PC-3 (cell line): Measurements from ENCODE around the gene MACROD2. TPM values are rescaled to one million over a fixed set of nuclear protein-coding genes. Genes with fewer than 3 reads are reported as not detected.

Experiments used
- ATAC-seq: fragments of 200-7000 bp; cut with Tn5 transposase; 2 replicates; pipeline ENCODE4 v1.9.1; 2020; ENCODE audit warnings: mild to moderate bottlenecking, moderate library complexity
- BruUV-seq: library from RNA; stranded (reverse); fragments of 400-500 nt; replicated peaks from 2 replicates; lab custom pipeline; 2021; lab: Mats Ljungman, UMichigan
- CTCF ChIA-PET: fragments of 300-600 bp; sonication (Branson Sonifier 250); formaldehyde crosslinking; loops from one replicate; lab custom pipeline; 2022; ENCODE audit warnings: antibody characterized with exemption; lab: Charles Lee
- POLR2A ChIA-PET: fragments of 300-600 bp; sonication (Branson Sonifier 250); formaldehyde crosslinking; loops from one replicate; lab custom pipeline; 2022; ENCODE audit warnings: antibody characterized with exemption; ENCODE audit not compliant: unreplicated experiment; lab: Charles Lee
- DNase-seq: peaks from one replicate; pipeline ENCODE4 v3.0.0-alpha.2; 2015
- H2AFZ ChIP-seq: fragments of 300-600 bp; sonication (generic); 2 replicates; pipeline ENCODE4 v1.6.0; 2016; ENCODE audit warnings: antibody characterized with exemption, low read length
- H3F3A ChIP-seq: fragments of 300-600 bp; sonication (generic); one replicate; pipeline ENCODE4 v1.6.0; 2017; ENCODE audit warnings: antibody characterized with exemption, low read length, control low read depth, mild to moderate bottlenecking; ENCODE audit not compliant: unreplicated experiment
- H3K27ac ChIP-seq: fragments of 300-600 bp; sonication (generic); 2 replicates; pipeline ENCODE4 v1.5.1; 2016; ENCODE audit warnings: mild to moderate bottlenecking, low read length
- H3K27me3 ChIP-seq: fragments of 300-600 bp; sonication (generic); 2 replicates; pipeline ENCODE4 v1.6.1; 2016; ENCODE audit warnings: low read length, mixed read lengths
- H3K36me3 ChIP-seq: fragments of 300-600 bp; sonication (generic); 2 replicates; pipeline ENCODE4 v1.6.1; 2016; ENCODE audit warnings: low read depth, mixed run types, low read length, mixed read lengths
- H3K4me1 ChIP-seq: fragments of 300-600 bp; sonication (generic); 2 replicates; pipeline ENCODE4 v1.5.1; 2016; ENCODE audit warnings: low read length; ENCODE audit not compliant: insufficient read depth
- H3K4me2 ChIP-seq: fragments of 300-600 bp; sonication (generic); 2 replicates; pipeline ENCODE4 v1.6.0; 2016; ENCODE audit warnings: low read length
- H3K4me3 ChIP-seq: fragments of 300-600 bp; sonication (generic); 2 replicates; pipeline ENCODE4 v1.5.1; 2016; ENCODE audit warnings: mild to moderate bottlenecking, low read length, mixed read lengths
- H3K79me2 ChIP-seq: fragments of 300-600 bp; sonication (generic); 2 replicates; pipeline ENCODE4 v1.6.1; 2017; ENCODE audit warnings: low read length, mixed read lengths
- H3K9ac ChIP-seq: fragments of 300-600 bp; sonication (generic); 2 replicates; pipeline ENCODE4 v1.6.0; 2016; ENCODE audit warnings: mild to moderate bottlenecking, low read length
- H3K9me2 ChIP-seq: fragments of 300-600 bp; sonication (generic); replicated peaks from 2 replicates; pipeline ENCODE4 v1.6.1; 2016; ENCODE audit warnings: mixed run types, low read length, mixed read lengths
- H3K9me3 ChIP-seq: fragments of 300-600 bp; sonication (generic); 2 replicates; pipeline ENCODE4 v1.6.1; 2016; ENCODE audit warnings: low read length, mixed read lengths
- H4K20me1 ChIP-seq: fragments of 300-600 bp; sonication (generic); 2 replicates; pipeline ENCODE4 v1.6.1; 2016; ENCODE audit warnings: low read length, mixed read lengths
- EZH2 ChIP-seq: fragments of 300-600 bp; sonication (generic); IDR thresholded peaks from one replicate; pipeline ENCODE4 v1.6.1; 2017; ENCODE audit warnings: antibody characterized with exemption, mild to moderate bottlenecking, low read length; ENCODE audit not compliant: unreplicated experiment
- EZH2phosphoT487 ChIP-seq: fragments of 300-600 bp; sonication (generic); IDR thresholded peaks from 2 replicates; pipeline ENCODE4 v1.6.1; 2018; ENCODE audit warnings: mild to moderate bottlenecking, antibody characterized with exemption, low read length, borderline replicate concordance
- intact Hi-C: fragments of 100-400 bp; cut with micrococcal nuclease; formaldehyde crosslinking; loops from 2 replicates; pipeline ENCODE4 v1.9.0; 2023
- total RNA-seq: library from RNA; depleted of rRNA; stranded (reverse); fragments of >200 nt; gene quantifications from 2 replicates; pipeline ENCODE4 v1.2.3, GENCODE V29; 2014
- TF ChIP-seq, protein P1 (sequence below): fragments of 300-600 bp; sonication (generic); conservative IDR thresholded peaks from 2 replicates; pipeline ENCODE4 v1.5.1; 2017; ENCODE audit warnings: antibody characterized with exemption, low read depth, mild to moderate bottlenecking, low read length

The MACROD2 gene
- total RNA-seq, 1 experiment from 2014 or later, result 3.1 TPM

DNA sequence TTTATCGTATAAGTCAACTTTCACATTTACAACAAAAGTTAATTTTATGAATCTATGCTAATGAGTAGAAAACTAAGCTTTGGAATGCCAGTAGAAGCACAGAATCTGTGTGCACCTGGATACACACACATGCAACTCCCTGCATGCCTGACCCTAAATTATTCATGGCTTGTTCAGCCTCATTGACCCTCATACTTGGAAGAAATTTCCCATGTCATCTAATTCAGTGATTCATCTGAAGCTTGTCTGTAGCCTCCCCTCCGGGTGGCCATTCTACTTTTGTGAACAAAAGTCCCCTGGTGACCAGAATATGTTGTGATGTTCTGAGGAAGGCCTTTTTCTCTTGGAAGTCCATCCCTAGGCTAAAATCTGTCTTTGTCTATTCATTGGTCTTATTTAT is 1499.5 kb downstream of the MACROD2 start:
- Histone ChIP-seq H3K4me2 (no peak overlapping the region), H4K20me1 (no peaks in the 10 kb centered on the region), H3K9ac (no peak overlapping the region), H3F3A (no peaks in the 10 kb centered on the region), H3K79me2 (no peaks in the 10 kb centered on the region), H3K36me3 (no peaks in the 10 kb centered on the region), H3K27ac (no peak overlapping the region), H2AFZ (no peak overlapping the region), H3K9me2 (no peaks in the 10 kb centered on the region), H3K4me3 (no peak overlapping the region), H3K9me3 (no peaks in the 10 kb centered on the region), H3K27me3 (no peaks in the 10 kb centered on the region), H3K4me1 (peaks cover 13% of the 10 kb centered on the region; the same call in 1 of the 2 replicates)
- BruUV-seq, result no TSS peak
- intact Hi-C loops, result loop anchor here (5.0 kb wide), 1 partner anchor 88 kb away; no protein-coding TSS in a partner anchor
- ATAC-seq (no peak), DNase-seq (no peak)
- ChIA-PET CTCF (no interaction called here), POLR2A (no interaction called here)
- TF ChIP-seq EZH2, result no peak
- TF ChIP-seq EZH2phosphoT487, result no peak
- TF ChIP-seq, protein P1, sequence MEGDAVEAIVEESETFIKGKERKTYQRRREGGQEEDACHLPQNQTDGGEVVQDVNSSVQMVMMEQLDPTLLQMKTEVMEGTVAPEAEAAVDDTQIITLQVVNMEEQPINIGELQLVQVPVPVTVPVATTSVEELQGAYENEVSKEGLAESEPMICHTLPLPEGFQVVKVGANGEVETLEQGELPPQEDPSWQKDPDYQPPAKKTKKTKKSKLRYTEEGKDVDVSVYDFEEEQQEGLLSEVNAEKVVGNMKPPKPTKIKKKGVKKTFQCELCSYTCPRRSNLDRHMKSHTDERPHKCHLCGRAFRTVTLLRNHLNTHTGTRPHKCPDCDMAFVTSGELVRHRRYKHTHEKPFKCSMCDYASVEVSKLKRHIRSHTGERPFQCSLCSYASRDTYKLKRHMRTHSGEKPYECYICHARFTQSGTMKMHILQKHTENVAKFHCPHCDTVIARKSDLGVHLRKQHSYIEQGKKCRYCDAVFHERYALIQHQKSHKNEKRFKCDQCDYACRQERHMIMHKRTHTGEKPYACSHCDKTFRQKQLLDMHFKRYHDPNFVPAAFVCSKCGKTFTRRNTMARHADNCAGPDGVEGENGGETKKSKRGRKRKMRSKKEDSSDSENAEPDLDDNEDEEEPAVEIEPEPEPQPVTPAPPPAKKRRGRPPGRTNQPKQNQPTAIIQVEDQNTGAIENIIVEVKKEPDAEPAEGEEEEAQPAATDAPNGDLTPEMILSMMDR, result no peak

DNA sequence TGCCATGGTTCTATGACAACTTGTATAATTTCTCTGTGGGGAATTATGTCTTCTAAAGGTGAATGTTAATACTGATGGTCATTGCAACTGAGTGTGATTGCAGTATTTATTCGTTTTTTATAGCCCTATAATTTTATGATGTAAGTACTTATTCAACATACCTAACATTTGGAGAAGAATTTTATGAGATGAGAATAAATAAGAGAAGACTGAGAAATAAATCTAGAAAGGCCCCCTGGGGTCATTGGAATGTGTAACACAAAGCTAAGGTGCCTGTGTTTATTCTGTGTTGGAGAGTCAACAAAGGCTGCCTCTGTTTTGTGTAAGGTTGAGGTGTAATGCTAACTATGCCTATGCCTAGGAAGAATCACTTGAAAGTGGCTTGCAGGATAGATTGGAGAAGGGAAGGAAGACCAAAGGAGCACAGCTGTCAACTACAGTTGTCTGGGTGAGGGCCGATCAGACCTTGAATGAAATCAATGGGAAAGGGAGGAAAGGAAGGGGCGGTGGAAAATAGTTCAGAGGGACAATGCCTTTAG is 1501.3 kb downstream of the MACROD2 start:
- CTCF ChIA-PET, result interaction anchor here (0.5 to 0.6 kb wide), 2 partner anchors 176 to 261 kb away, joined by 3 to 15 read pairs; no protein-coding TSS in a partner anchor
- H3K4me1 ChIP-seq, result peaks cover 13% of the 10 kb centered on the region; the same call in 1 of the 2 replicates
- peak overlapping the region; percentile 29; the same call in 1 of the 2 replicates for H3K27ac ChIP-seq
- H3K9me2 ChIP-seq, result no peaks in the 10 kb centered on the region
- H4K20me1 ChIP-seq, result no peaks in the 10 kb centered on the region
- intact Hi-C loops, result loop anchor here (1.0 to 5.0 kb wide), 4 partner anchors 41 to 207 kb away; no protein-coding TSS in a partner anchor
- H3F3A ChIP-seq, result no peaks in the 10 kb centered on the region
- H3K36me3 ChIP-seq, result no peaks in the 10 kb centered on the region
- ATAC-seq (peak; percentile 95), DNase-seq (peak; percentile 64)
- BruUV-seq, result no TSS peak
- TF ChIP-seq EZH2, result no peak
- no peak for TF ChIP-seq EZH2phosphoT487
- TF ChIP-seq, protein P1, result no peak
- H3K27me3 ChIP-seq, result no peaks in the 10 kb centered on the region
- POLR2A ChIA-PET, result interaction anchor here (0.8 kb wide), 1 partner anchor 17 kb away, joined by 3 read pairs; no protein-coding TSS in a partner anchor
- H3K79me2 ChIP-seq, result no peaks in the 10 kb centered on the region
- H3K4me3 ChIP-seq, result no peak overlapping the region
- H3K9ac ChIP-seq, result no peak overlapping the region
- H2AFZ ChIP-seq, result 0 out of 2 replicates have a peak overlapping the region, but pooled peaks have one; percentile 13
- no peaks in the 10 kb centered on the region for H3K9me3 ChIP-seq
- no peak overlapping the region for H3K4me2 ChIP-seq

DNA sequence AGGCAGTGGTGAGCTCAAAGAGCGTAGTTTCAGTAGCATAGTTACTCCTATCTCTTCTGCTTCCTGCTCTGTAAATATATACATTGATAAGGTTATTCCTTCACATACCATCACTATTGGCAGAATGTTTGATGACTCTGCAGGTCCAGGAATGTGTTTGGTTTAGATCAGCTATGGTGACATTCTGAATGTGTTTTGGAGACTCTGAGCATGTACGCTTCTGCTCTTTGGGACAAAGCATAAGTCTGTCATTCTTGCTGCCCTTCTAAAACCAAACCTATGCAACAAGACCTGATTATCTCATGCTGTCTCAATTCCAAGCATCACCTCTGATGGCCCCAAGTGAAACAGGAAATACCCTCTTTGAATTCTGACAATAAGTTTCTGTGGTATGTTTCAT is 1503.6 kb downstream of the MACROD2 start:
- no TSS peak for BruUV-seq
- H4K20me1 ChIP-seq, result no peaks in the 10 kb centered on the region
- no peaks in the 10 kb centered on the region for H3K27me3 ChIP-seq
- no peak overlapping the region for H2AFZ ChIP-seq
- no peak for ATAC-seq
- TF ChIP-seq, protein P1, result no peak
- TF ChIP-seq EZH2phosphoT487, result no peak
- no peak for TF ChIP-seq EZH2
- H3K9me3 ChIP-seq, result no peaks in the 10 kb centered on the region
- H3K4me2 ChIP-seq, result no peak overlapping the region
- ChIA-PET CTCF (no interaction called here), POLR2A (no interaction called here)
- no peaks in the 10 kb centered on the region for H3K36me3 ChIP-seq
- intact Hi-C loops, result loop anchor here (5.0 kb wide), 1 partner anchor 92 kb away; no protein-coding TSS in a partner anchor
- no peaks in the 10 kb centered on the region for H3K9me2 ChIP-seq
- peaks cover 13% of the 10 kb centered on the region; the same call in 1 of the 2 replicates for H3K4me1 ChIP-seq
- H3F3A ChIP-seq, result no peaks in the 10 kb centered on the region
- H3K9ac ChIP-seq, result no peak overlapping the region
- no peak overlapping the region for H3K4me3 ChIP-seq
- no peak for DNase-seq
- no peak overlapping the region for H3K27ac ChIP-seq
- no peaks in the 10 kb centered on the region for H3K79me2 ChIP-seq
